Hepatocyte (in vitro differentiated cells): ENCODE data around the gene RALBP1. TPM values are rescaled to one million over a fixed set of nuclear protein-coding genes. Genes with fewer than 3 reads are reported as not detected.

Experiments
- DNase-seq: peaks from one replicate; pipeline ENCODE4 v3.0.0-alpha.2; 2016; ENCODE audit warnings: low spot score
- H2AFZ ChIP-seq: fragments of 200-600 bp; sonication (generic); 2 replicates; pipeline ENCODE4 v1.6.0; 2016; ENCODE audit warnings: antibody characterized with exemption, mild to moderate bottlenecking
- H3K27ac ChIP-seq: fragments of 200-600 bp; sonication (generic); 2 replicates; pipeline ENCODE4 v1.5.1; 2016; ENCODE audit warnings: mild to moderate bottlenecking
- H3K27me3 ChIP-seq: fragments of 200-600 bp; sonication (generic); 2 replicates; pipeline ENCODE4 v1.6.1; 2016
- H3K36me3 ChIP-seq: fragments of 200-600 bp; sonication (generic); replicated peaks from 2 replicates; pipeline ENCODE4 v1.5.1; 2016; ENCODE audit warnings: low read depth; ENCODE audit not compliant: insufficient read depth
- H3K4me1 ChIP-seq: fragments of 200-600 bp; sonication (generic); 2 replicates; pipeline ENCODE4 v1.5.1; 2016; ENCODE audit warnings: mild to moderate bottlenecking, moderate library complexity; ENCODE audit not compliant: insufficient read depth
- H3K4me2 ChIP-seq: fragments of 200-600 bp; sonication (generic); 2 replicates; pipeline ENCODE4 v1.6.0; 2016
- H3K4me3 ChIP-seq: fragments of 200-600 bp; sonication (generic); 2 replicates; pipeline ENCODE4 v1.5.1; 2016; ENCODE audit warnings: mild to moderate bottlenecking
- H3K79me2 ChIP-seq: fragments of 200-600 bp; sonication (generic); 2 replicates; pipeline ENCODE4 v1.6.0; 2017; ENCODE audit warnings: mild to moderate bottlenecking
- H3K9me2 ChIP-seq: fragments of 200-600 bp; sonication (generic); replicated peaks from 2 replicates; pipeline ENCODE4 v1.6.0; 2017; ENCODE audit warnings: mild to moderate bottlenecking; ENCODE audit not compliant: insufficient read depth
- H3K9me3 ChIP-seq: fragments of 200-600 bp; sonication (generic); 2 replicates; pipeline ENCODE4 v1.5.1; 2016; ENCODE audit warnings: low read depth, mild to moderate bottlenecking
- H4K20me1 ChIP-seq: fragments of 200-600 bp; sonication (generic); 2 replicates; pipeline ENCODE4 v1.6.0; 2016; ENCODE audit warnings: mild to moderate bottlenecking; ENCODE audit not compliant: insufficient read depth, poor library complexity, severe bottlenecking
- CTCF ChIP-seq: fragments of 200-600 bp; sonication (generic); IDR thresholded peaks from 2 replicates; pipeline ENCODE4 v1.5.1; 2016; ENCODE audit warnings: antibody characterized with exemption, mild to moderate bottlenecking; ENCODE audit not compliant: poor library complexity
- EZH2 ChIP-seq: fragments of 200-600 bp; sonication (generic); IDR thresholded peaks from 2 replicates; pipeline ENCODE4 v1.6.1; 2016; ENCODE audit warnings: antibody characterized with exemption, mild to moderate bottlenecking, borderline replicate concordance
- EZH2phosphoT487 ChIP-seq: fragments of 200-600 bp; sonication (generic); IDR thresholded peaks from one replicate; pipeline ENCODE4 v1.6.1; 2018; ENCODE audit warnings: antibody characterized with exemption, mild to moderate bottlenecking, low read depth, moderate library complexity; ENCODE audit not compliant: unreplicated experiment, severe bottlenecking
- WGBS: methylation state at CpG from one replicate; pipeline ENCODE4 v1.1.6; 2016; ENCODE audit warnings: low lambda C conversion rate; ENCODE audit errors: missing lambda C conversion rate; 5-methylcytosine and 5-hydroxymethylcytosine counted together
- polyA plus RNA-seq: library from polyadenylated mRNA; unstranded; fragments of >200 nt; fragmentation: Nextera tagmentation; extraction: Ambion mirVana; gene quantifications from 2 replicates; pipeline ENCODE4 v1.2.1, GENCODE V29; 2016
- total RNA-seq: library from RNA; depleted of rRNA; stranded (reverse); fragments of >200 nt; gene quantifications from 2 replicates; pipeline ENCODE4 v1.2.3, GENCODE V29; 2014

The RALBP1 gene
- total and polyA plus RNA-seq, 2 experiments from 2014 or later = 41.3 to 55.0 TPM

- Histone ChIP-seq H3K36me3 (no peaks in the 10 kb centered on the region), H3K4me1 (peaks cover 4% of the 10 kb centered on the region), H3K27ac (no peak overlapping the region), H3K9me2 (no peaks in the 10 kb centered on the region), H4K20me1 (no peaks in the 10 kb centered on the region), H3K4me2 (no peak overlapping the region), H3K4me3 (no peak overlapping the region), H3K79me2 (no peaks in the 10 kb centered on the region), H2AFZ (no peak overlapping the region), H3K9me3 (no peaks in the 10 kb centered on the region), H3K27me3 (no peaks in the 10 kb centered on the region)
- DNase-seq = no peak
- TF ChIP-seq CTCF (no peak), EZH2phosphoT487 (no peak), EZH2 (no peak)
- WGBS = 93% methylated on average over 6 of the region's 6 CpGs
Measured at GRCh38 chr18:9539283-9539682, 64.0 kb downstream of the RALBP1 start.

DNA sequence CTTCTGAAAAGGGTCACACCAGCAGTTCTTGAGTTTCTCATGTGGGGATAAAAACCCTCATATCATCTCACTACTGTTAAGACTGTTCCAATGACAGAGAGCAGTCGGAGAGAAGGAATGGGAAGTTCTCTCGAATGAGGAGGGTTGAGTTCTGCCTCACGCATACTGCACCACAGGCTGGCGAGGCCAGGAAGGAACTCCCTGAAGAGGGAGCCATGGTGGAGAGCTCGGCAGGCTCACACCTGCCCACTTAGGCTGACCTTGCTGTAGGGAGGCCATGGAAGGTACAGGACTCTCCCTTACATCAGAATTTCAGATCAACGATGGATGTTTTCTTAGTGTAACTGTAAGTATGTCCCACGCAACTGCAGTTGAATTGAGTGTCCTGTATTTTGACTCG, 64.6 kb downstream of the RALBP1 start:
- no peaks in the 10 kb centered on the region for H3K9me2 ChIP-seq
- H3K9me3 ChIP-seq = no peaks in the 10 kb centered on the region
- no peaks in the 10 kb centered on the region for H3K79me2 ChIP-seq
- H4K20me1 ChIP-seq = no peaks in the 10 kb centered on the region
- TF ChIP-seq EZH2phosphoT487 (no peak), EZH2 (no peak), CTCF (no peak)
- H3K4me1 ChIP-seq = peaks cover 4% of the 10 kb centered on the region
- no peak overlapping the region for H3K27ac ChIP-seq
- WGBS = 88% methylated on average over 8 of the region's 8 CpGs
- no peaks in the 10 kb centered on the region for H3K36me3 ChIP-seq
- H3K4me3 ChIP-seq = no peak overlapping the region
- no peaks in the 10 kb centered on the region for H3K27me3 ChIP-seq
- H3K4me2 ChIP-seq = no peak overlapping the region
- no peak for DNase-seq
- no peak overlapping the region for H2AFZ ChIP-seq

GRCh38 chr18:9542924-9543323, 67.6 kb downstream of the RALBP1 start:
- no peaks in the 10 kb centered on the region for H3K9me3 ChIP-seq
- no peak overlapping the region for H2AFZ ChIP-seq
- no peak overlapping the region for H3K4me2 ChIP-seq
- no peaks in the 10 kb centered on the region for H3K27me3 ChIP-seq
- no peaks in the 10 kb centered on the region for H3K79me2 ChIP-seq
- H3K27ac ChIP-seq = no peak overlapping the region
- H3K36me3 ChIP-seq = no peaks in the 10 kb centered on the region
- no peak for DNase-seq
- no peaks in the 10 kb centered on the region for H4K20me1 ChIP-seq
- no peaks in the 10 kb centered on the region for H3K4me1 ChIP-seq
- no peaks in the 10 kb centered on the region for H3K9me2 ChIP-seq
- WGBS = 100% methylated on average over 2 of the region's 4 CpGs
- H3K4me3 ChIP-seq = no peak overlapping the region
- TF ChIP-seq EZH2 (no peak), CTCF (no peak), EZH2phosphoT487 (no peak)

DNA sequence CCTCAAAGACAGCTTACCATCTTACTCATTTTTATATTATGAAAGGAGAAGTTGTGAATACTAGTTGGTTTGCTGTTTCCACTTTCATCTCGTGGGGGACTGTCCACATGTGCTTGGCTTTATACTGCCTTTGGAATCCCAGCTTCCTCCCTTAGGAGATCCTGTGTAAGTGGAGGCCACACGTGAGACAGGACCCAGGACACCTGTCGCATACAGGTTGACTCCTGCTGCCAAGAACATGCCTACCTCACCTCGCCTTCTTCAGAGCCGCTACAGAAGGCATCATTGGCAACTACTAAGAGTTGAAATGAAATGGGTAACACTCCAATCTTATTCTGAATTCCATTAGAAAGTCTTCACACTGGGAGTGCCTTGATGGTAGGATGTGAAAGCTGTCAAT, 69.7 kb downstream of the RALBP1 start:
- TF ChIP-seq EZH2 (no peak), CTCF (no peak), EZH2phosphoT487 (no peak)

More for the DNA sequence above, 69.7 kb downstream of the RALBP1 start:
- Histone ChIP-seq H3K27me3 (no peaks in the 10 kb centered on the region), H3K4me2 (no peak overlapping the region), H4K20me1 (no peaks in the 10 kb centered on the region), H3K36me3 (no peaks in the 10 kb centered on the region), H3K9me2 (no peaks in the 10 kb centered on the region), H3K79me2 (no peaks in the 10 kb centered on the region), H3K4me3 (no peak overlapping the region), H3K9me3 (no peaks in the 10 kb centered on the region), H3K4me1 (no peaks in the 10 kb centered on the region), H2AFZ (no peak overlapping the region), H3K27ac (no peak overlapping the region)
- DNase-seq = no peak
- 98% methylated on average over 5 of the region's 5 CpGs for WGBS
